Smooth muscle cell (in vitro differentiated cells): ENCODE results near the gene FGD3. TPM values are rescaled to one million over a fixed set of nuclear protein-coding genes. Genes with fewer than 3 reads are reported as not detected.

Experiments used
- DNase-seq: peaks from one replicate; lab custom pipeline; 2025; ENCODE audit not compliant: unreplicated experiment; lab: John Stamatoyannopoulos, UW
- H2AFZ ChIP-seq: fragments of 200-600 bp; sonication (generic); 2 replicates; pipeline ENCODE4 v1.6.0; 2016; ENCODE audit warnings: antibody characterized with exemption, low read depth, mild to moderate bottlenecking
- H3F3A ChIP-seq: fragments of 200-600 bp; sonication (generic); 2 replicates; pipeline ENCODE4 v1.6.0; 2017; ENCODE audit warnings: antibody characterized with exemption, low read depth
- H3K27ac ChIP-seq: fragments of 200-600 bp; sonication (generic); 2 replicates; pipeline ENCODE4 v1.5.1; 2016; ENCODE audit warnings: low read depth, mild to moderate bottlenecking
- H3K27me3 ChIP-seq: fragments of 200-600 bp; sonication (generic); 2 replicates; pipeline ENCODE4 v1.6.1; 2016; ENCODE audit warnings: low read depth, mild to moderate bottlenecking
- H3K36me3 ChIP-seq: fragments of 200-600 bp; sonication (generic); 2 replicates; pipeline ENCODE4 v1.5.1; 2016; ENCODE audit warnings: low read depth
- H3K4me1 ChIP-seq: fragments of 200-600 bp; sonication (generic); 2 replicates; pipeline ENCODE4 v1.5.1; 2016; ENCODE audit warnings: low read depth
- H3K4me2 ChIP-seq: fragments of 200-600 bp; sonication (generic); 2 replicates; pipeline ENCODE4 v1.6.0; 2016; ENCODE audit warnings: mild to moderate bottlenecking
- H3K4me3 ChIP-seq: fragments of 200-600 bp; sonication (generic); 2 replicates; pipeline ENCODE4 v1.5.1; 2016; ENCODE audit warnings: mild to moderate bottlenecking
- H3K79me2 ChIP-seq: fragments of 200-600 bp; sonication (generic); 2 replicates; pipeline ENCODE4 v1.6.0; 2016; ENCODE audit warnings: low read depth, mild to moderate bottlenecking
- H3K9ac ChIP-seq: fragments of 200-600 bp; sonication (generic); 2 replicates; pipeline ENCODE4 v1.6.0; 2016; ENCODE audit warnings: low read depth
- H3K9me3 ChIP-seq: fragments of 200-600 bp; sonication (generic); replicated peaks from 2 replicates; pipeline ENCODE4 v1.5.1; 2016; ENCODE audit warnings: low read depth
- H4K20me1 ChIP-seq: fragments of 200-600 bp; sonication (generic); 2 replicates; pipeline ENCODE4 v1.6.0; 2016; ENCODE audit warnings: low read depth
- CTCF ChIP-seq: fragments of 200-600 bp; sonication (generic); IDR thresholded peaks from 2 replicates; pipeline ENCODE4 v1.5.1; 2017; ENCODE audit warnings: borderline replicate concordance, mild to moderate bottlenecking, antibody characterized with exemption; ENCODE audit not compliant: insufficient read depth, poor library complexity, severe bottlenecking
- WGBS: methylation state at CpG from one replicate; pipeline ENCODE4 v1.1.7; 2016; ENCODE audit warnings: low lambda C conversion rate; 5-methylcytosine and 5-hydroxymethylcytosine counted together
- polyA plus RNA-seq: library from polyadenylated mRNA; unstranded; fragments of >200 nt; fragmentation: Nextera tagmentation; extraction: Ambion mirVana; gene quantifications from 2 replicates; pipeline ENCODE4 v1.2.1, GENCODE V29; 2016
- total RNA-seq: library from RNA; depleted of rRNA; stranded (reverse); fragments of >200 nt; gene quantifications from 2 replicates; pipeline ENCODE4 v1.2.3, GENCODE V29; 2014

Gene FGD3
- total and polyA plus RNA-seq, 2 experiments from 2014 or later, result 1.1 to 2.1 TPM

GRCh38 chr9:92962846-92963245 is 15.5 kb downstream of the FGD3 start:
- Histone ChIP-seq H3K27me3 (no peaks in the 10 kb centered on the region), H4K20me1 (no peaks in the 10 kb centered on the region), H3K9me3 (no peaks in the 10 kb centered on the region), H3K4me2 (no peak overlapping the region), H3K9ac (no peak overlapping the region), H3K4me1 (no peaks in the 10 kb centered on the region), H2AFZ (no peak overlapping the region), H3F3A (no peaks in the 10 kb centered on the region), H3K79me2 (no peaks in the 10 kb centered on the region), H3K36me3 (no peaks in the 10 kb centered on the region), H3K27ac (no peak overlapping the region), H3K4me3 (no peak overlapping the region)
- no peak for DNase-seq
- 92% methylated on average over 6 of the region's 7 CpGs for WGBS
- no peak for TF ChIP-seq CTCF

- Histone ChIP-seq H3K4me1 (no peaks in the 10 kb centered on the region), H2AFZ (no peak overlapping the region), H3K9me3 (no peaks in the 10 kb centered on the region), H3F3A (no peaks in the 10 kb centered on the region), H4K20me1 (no peaks in the 10 kb centered on the region), H3K36me3 (no peaks in the 10 kb centered on the region), H3K27me3 (no peaks in the 10 kb centered on the region), H3K9ac (no peak overlapping the region), H3K27ac (no peak overlapping the region), H3K79me2 (no peaks in the 10 kb centered on the region), H3K4me2 (no peak overlapping the region), H3K4me3 (no peak overlapping the region)
- WGBS, result 92% methylated on average over 16 of the region's 16 CpGs
- DNase-seq, result no peak
- no peak for TF ChIP-seq CTCF
Measured at GRCh38 chr9:92963831-92964606, 16.7 kb downstream of the FGD3 start.

GRCh38 chr9:92964607-92965060 is 17.3 kb downstream of the FGD3 start:
- TF ChIP-seq CTCF, result no peak
- Histone ChIP-seq H3K9ac (no peak overlapping the region), H3K4me3 (no peak overlapping the region), H4K20me1 (no peaks in the 10 kb centered on the region), H3F3A (no peaks in the 10 kb centered on the region), H3K9me3 (no peaks in the 10 kb centered on the region), H2AFZ (no peak overlapping the region), H3K27me3 (no peaks in the 10 kb centered on the region), H3K4me2 (no peak overlapping the region), H3K4me1 (no peaks in the 10 kb centered on the region), H3K36me3 (no peaks in the 10 kb centered on the region), H3K79me2 (no peaks in the 10 kb centered on the region), H3K27ac (no peak overlapping the region)
- WGBS, result 87% methylated on average over 17 of the region's 17 CpGs
- DNase-seq, result no peak
